Coronary artery (tissue), 2 donors: ENCODE measurements around the gene DLG5.

Experiments used
- DNase-seq: peaks from one replicate; pipeline ENCODE4 v3.0.0-alpha.2; 2017; ENCODE audit warnings: low spot score
- H3K27ac ChIP-seq, 2 donors: fragments of 200-600 bp; sonication (generic); one replicate each; pipeline ENCODE4 v1.5.1; 2016 to 2019
- H3K4me3 ChIP-seq: fragments of 200-600 bp; sonication (generic); 2 replicates; pipeline ENCODE4 v1.5.1; 2016; ENCODE audit warnings: mild to moderate bottlenecking, moderate library complexity
- TF ChIP-seq, protein P1 (sequence below): fragments of 200-600 bp; sonication (generic); IDR thresholded peaks from one replicate; pipeline ENCODE4 v1.5.1; 2019; ENCODE audit warnings: antibody characterized with exemption

Gene DLG5

GRCh38 chr10:77811831-77812430 is 114.6 kb downstream of the DLG5 start:
- no peak overlapping the region for H3K27ac ChIP-seq
- TF ChIP-seq, protein P1, sequence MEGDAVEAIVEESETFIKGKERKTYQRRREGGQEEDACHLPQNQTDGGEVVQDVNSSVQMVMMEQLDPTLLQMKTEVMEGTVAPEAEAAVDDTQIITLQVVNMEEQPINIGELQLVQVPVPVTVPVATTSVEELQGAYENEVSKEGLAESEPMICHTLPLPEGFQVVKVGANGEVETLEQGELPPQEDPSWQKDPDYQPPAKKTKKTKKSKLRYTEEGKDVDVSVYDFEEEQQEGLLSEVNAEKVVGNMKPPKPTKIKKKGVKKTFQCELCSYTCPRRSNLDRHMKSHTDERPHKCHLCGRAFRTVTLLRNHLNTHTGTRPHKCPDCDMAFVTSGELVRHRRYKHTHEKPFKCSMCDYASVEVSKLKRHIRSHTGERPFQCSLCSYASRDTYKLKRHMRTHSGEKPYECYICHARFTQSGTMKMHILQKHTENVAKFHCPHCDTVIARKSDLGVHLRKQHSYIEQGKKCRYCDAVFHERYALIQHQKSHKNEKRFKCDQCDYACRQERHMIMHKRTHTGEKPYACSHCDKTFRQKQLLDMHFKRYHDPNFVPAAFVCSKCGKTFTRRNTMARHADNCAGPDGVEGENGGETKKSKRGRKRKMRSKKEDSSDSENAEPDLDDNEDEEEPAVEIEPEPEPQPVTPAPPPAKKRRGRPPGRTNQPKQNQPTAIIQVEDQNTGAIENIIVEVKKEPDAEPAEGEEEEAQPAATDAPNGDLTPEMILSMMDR, result no peak
- DNase-seq, result no peak

GRCh38 chr10:77810446-77811335 is 115.9 kb downstream of the DLG5 start:
- no peak overlapping the region for H3K4me3 ChIP-seq
- TF ChIP-seq, protein P1, result no peak
- H3K27ac ChIP-seq, result no peak overlapping the region
- no peak for DNase-seq

More at GRCh38 chr10:77811831-77812430, 114.6 kb downstream of the DLG5 start:
- no peak overlapping the region for H3K4me3 ChIP-seq

GRCh38 chr10:77809336-77809735 is 117.2 kb downstream of the DLG5 start:
- H3K4me3 ChIP-seq, result no peak overlapping the region
- H3K27ac ChIP-seq, result no peak overlapping the region
- TF ChIP-seq, protein P1, result no peak
- DNase-seq, result no peak

DNA sequence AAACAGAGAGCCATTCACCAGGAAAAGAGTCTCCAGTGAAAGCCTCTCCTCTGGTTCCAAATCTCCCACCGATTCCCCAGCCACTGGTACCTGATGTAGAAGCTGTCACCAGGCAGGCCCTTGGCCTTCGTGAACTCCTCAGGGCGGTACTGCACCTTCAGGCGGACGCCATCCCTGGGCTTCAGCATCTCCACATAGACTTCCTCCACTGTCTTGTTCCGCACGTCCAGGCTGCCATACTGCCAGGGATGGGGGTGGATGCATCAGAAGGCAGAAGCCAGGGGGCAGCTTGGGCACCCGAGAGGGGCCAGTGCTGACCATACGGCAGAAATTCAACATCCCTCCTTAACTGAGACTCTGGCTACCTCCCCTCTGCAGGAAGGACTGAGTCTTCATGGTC is 118.8 kb downstream of the DLG5 start:
- Histone ChIP-seq H3K27ac (no peak overlapping the region), H3K4me3 (no peak overlapping the region)
- no peak for DNase-seq
- TF ChIP-seq, protein P1, result no peak

GRCh38 chr10:77806511-77807157 is 119.9 kb downstream of the DLG5 start:
- H3K27ac ChIP-seq, result no peak overlapping the region
- TF ChIP-seq, protein P1, result no peak
- DNase-seq, result no peak
- no peak overlapping the region for H3K4me3 ChIP-seq

GRCh38 chr10:77805676-77806075 is 120.9 kb downstream of the DLG5 start:
- Histone ChIP-seq H3K4me3 (no peak overlapping the region), H3K27ac (no peak overlapping the region)
- no peak for DNase-seq
- TF ChIP-seq, protein P1, result no peak
